ENCODE results near the gene RPL9. TPM values are rescaled to one million over a fixed set of nuclear protein-coding genes. Genes with fewer than 3 reads are reported as not detected.

Gene RPL9
- total and polyA plus RNA-seq, 2 of the 8 experiments (the other 6 are each of a cell fraction or from before 2014, with no cell fraction given), result 1,161 to 1,184 TPM

DNA sequence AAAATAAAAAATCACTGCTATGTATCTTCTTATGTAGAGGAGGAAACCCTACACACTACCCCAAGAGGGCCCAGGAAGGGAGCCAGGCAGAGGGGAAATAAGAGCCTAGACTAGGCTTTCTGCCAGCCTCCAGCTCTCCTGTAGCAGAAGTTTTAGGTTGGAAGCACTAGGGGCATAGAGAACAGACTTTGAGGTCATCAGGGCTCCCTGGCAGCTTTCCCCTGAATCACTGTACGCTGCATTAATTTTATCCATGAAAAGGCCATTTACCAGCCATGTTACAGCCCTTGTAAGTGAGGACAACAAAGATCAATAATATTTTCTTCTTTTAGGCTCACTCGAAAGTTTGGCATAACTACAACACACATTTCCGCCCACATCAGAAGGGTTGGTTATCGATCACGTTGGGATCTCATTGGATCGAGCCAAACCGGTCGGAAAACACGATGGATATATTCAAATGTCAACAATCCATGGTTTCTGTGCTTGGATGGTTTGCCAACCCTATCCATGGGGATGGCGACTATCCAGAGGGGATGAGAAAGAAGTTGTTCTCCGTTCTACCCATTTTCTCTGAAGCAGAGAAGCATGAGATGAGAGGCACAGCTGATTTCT lies 24.7 kb downstream of the RPL9 start:
- CTCF ChIA-PET (ENCODE audit: partially characterized antibody), result interaction anchor here (0.6 to 1.0 kb wide), 2 partner anchors 50 to 647 kb away, joined by 3 to 4 read pairs; no protein-coding TSS in a partner anchor
- Histone ChIP-seq H3K4ac (replicated peaks; ENCODE audit: insufficient read length, low read depth, low read length) (no peak overlapping the region), H4K8ac (ENCODE audit: extremely low read depth, insufficient read depth, low read length) (no peak overlapping the region), H3K27ac (ENCODE audit: low read depth, low read length) (no peak overlapping the region), H2BK120ac (replicated peaks; ENCODE audit: low read depth, low read length) (no peak overlapping the region), H3K9me3 (ENCODE audit: insufficient read depth in 2 of 2, low read depth in 1 of 2, low read length in 1 of 2) (no peaks in the 10 kb centered on the region), H3K9ac (replicated peaks in 1 of 4; ENCODE audit: extremely low read depth in 1 of 4, low read depth in 3 of 4, low read length in 3 of 4) (no peak overlapping the region), H4K5ac (ENCODE audit: insufficient read length, low read depth, low read length) (no peak overlapping the region), H2BK5ac (ENCODE audit: low read depth, low read length) (no peak overlapping the region), H3K4me2 (ENCODE audit: insufficient read depth in 1 of 2, low read depth in 2 of 2, low read length in 2 of 2) (no peak overlapping the region), H3K27me3 (replicated peaks in 1 of 4; ENCODE audit: control insufficient read depth in 3 of 4, extremely low read depth in 1 of 4, insufficient read depth in 3 of 4, low read length in 3 of 4) (no peaks in the 10 kb centered on the region), H4K20me1 (replicated peaks in 1 of 2; ENCODE audit: control insufficient read depth in 1 of 2, insufficient read depth in 2 of 2, low read length in 2 of 2) (peaks cover 0 to 1% of the 10 kb centered on the region in 2 experiments), H3K4me3 (ENCODE audit: extremely low read depth in 1 of 4, insufficient read depth in 2 of 4, low read depth in 3 of 4, low read length in 4 of 4) (no peak overlapping the region), H3K23ac (ENCODE audit: insufficient read length) (no peak overlapping the region), H3K36me3 (ENCODE audit: control insufficient read depth in 2 of 4, insufficient read depth in 4 of 4, low read length in 3 of 4) (no peaks in the 10 kb centered on the region), H3K18ac (ENCODE audit: extremely low read depth, low read length) (no peak overlapping the region), H3K79me1 (ENCODE audit: low read depth, low read length) (no peaks in the 10 kb centered on the region), H2BK12ac (ENCODE audit: low read depth, low read length) (no peak overlapping the region), H2BK15ac (ENCODE audit: low read length) (no peak overlapping the region), H3K4me1 (replicated peaks in 1 of 4; ENCODE audit: control insufficient read depth in 3 of 4, insufficient read depth in 4 of 4, low read length in 3 of 4) (no peaks in the 10 kb centered on the region), H2AFZ (ENCODE audit: low read length) (no peak overlapping the region), H2AK5ac (ENCODE audit: low read depth, low read length) (no peak overlapping the region), H2BK20ac (ENCODE audit: low read length) (no peak overlapping the region), H3K23me2 (ENCODE audit: low read depth, low read length) (no peaks in the 10 kb centered on the region), H3K14ac (ENCODE audit: insufficient read length) (no peak overlapping the region), H3K79me2 (ENCODE audit: control insufficient read depth in 1 of 2, insufficient read depth in 2 of 2, low read length in 2 of 2) (no peaks in the 10 kb centered on the region), H3K56ac (replicated peaks; ENCODE audit: insufficient read length, low read depth, low read length) (no peak overlapping the region), H4K91ac (replicated peaks; ENCODE audit: insufficient read length, low read length) (no peak overlapping the region)
- DNase-seq (ENCODE audit: low read depth in 1 of 2, low spot score in 2 of 2) (no peak), FAIRE-seq (no peak)
- WGBS, 2 experiments (ENCODE audit: extremely low coverage in 1 of 2, insufficient coverage in 1 of 2, insufficient read length in 1 of 2, insufficient replicate concordance in 2 of 2, low coverage in 1 of 2, low lambda C conversion rate in 2 of 2, missing lambda C conversion rate in 1 of 2), result 93% methylated on average over 11 of the region's 11 CpGs; no CpG with 5 or more reads in 1 of the 2 experiments
- POLR2A ChIA-PET (ENCODE audit: partially characterized antibody), result interaction anchor here (0.6 to 1.0 kb wide), 3 partner anchors 17 to 190 kb away, joined by 3 to 4 read pairs (median 3); no protein-coding TSS in a partner anchor
- TF ChIP-seq NANOG (IDR thresholded peaks at IDR 0.05; ENCODE audit: insufficient read depth, low read depth, low read length, poor library complexity, severe bottlenecking) (no peak), YY1 (IDR thresholded peaks at IDR 0.05; ENCODE audit: low read depth, low read length) (no peak), GTF2F1 (IDR thresholded peaks at IDR 0.05; ENCODE audit: borderline replicate concordance, low read depth, low read length) (no peak), EP300 (IDR thresholded peaks at IDR 0.05; ENCODE audit: borderline replicate concordance in 1 of 2, low read depth in 2 of 2, low read length in 2 of 2) (no peak), JUN (IDR thresholded peaks at IDR 0.05; ENCODE audit: low read depth, low read length) (no peak), CREB1 (IDR thresholded peaks at IDR 0.05) (no peak), KDM5A (IDR thresholded peaks at IDR 0.05; ENCODE audit: low read length) (no peak), POLR2A (IDR thresholded peaks at IDR 0.05; ENCODE audit: control extremely low read depth in 1 of 2, low read depth in 2 of 2, low read length in 2 of 2) (no peak), KDM1A (IDR thresholded peaks at IDR 0.05; ENCODE audit: borderline replicate concordance, low read length) (no peak), BCL11A (IDR thresholded peaks at IDR 0.05; ENCODE audit: low read depth in 2 of 2, low read length in 2 of 2) (no peak), CHD2 (IDR thresholded peaks at IDR 0.05; ENCODE audit: low read length) (no peak), TCF12 (IDR thresholded peaks at IDR 0.05; ENCODE audit: low read depth, low read length) (no peak)
- TF ChIP-seq, protein P1, sequence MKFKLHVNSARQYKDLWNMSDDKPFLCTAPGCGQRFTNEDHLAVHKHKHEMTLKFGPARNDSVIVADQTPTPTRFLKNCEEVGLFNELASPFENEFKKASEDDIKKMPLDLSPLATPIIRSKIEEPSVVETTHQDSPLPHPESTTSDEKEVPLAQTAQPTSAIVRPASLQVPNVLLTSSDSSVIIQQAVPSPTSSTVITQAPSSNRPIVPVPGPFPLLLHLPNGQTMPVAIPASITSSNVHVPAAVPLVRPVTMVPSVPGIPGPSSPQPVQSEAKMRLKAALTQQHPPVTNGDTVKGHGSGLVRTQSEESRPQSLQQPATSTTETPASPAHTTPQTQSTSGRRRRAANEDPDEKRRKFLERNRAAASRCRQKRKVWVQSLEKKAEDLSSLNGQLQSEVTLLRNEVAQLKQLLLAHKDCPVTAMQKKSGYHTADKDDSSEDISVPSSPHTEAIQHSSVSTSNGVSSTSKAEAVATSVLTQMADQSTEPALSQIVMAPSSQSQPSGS (IDR thresholded peaks at IDR 0.05; ENCODE audit: low read length), result no peak

Measured in H1 (cell line).